Thoracic aorta (tissue), 2 donors: ENCODE measurements around the gene PROS1. TPM values are rescaled to one million over a fixed set of nuclear protein-coding genes. Genes with fewer than 3 reads are reported as not detected.
"Not testable (repeated sequence)": the region's sequence is repeated elsewhere in the genome, so short reads cannot be mapped to it uniquely, and the experiment has no call there.

Experiments used
- ATAC-seq: fragments of 150-250 bp; one replicate; pipeline ENCODE4 v1.8.0; 2017; ENCODE audit warnings: low read depth; ENCODE audit not compliant: insufficient number of reproducible peaks, low FRiP score
- DNase-seq: peaks from one replicate; pipeline ENCODE4 v3.0.0-alpha.2; 2020; ENCODE audit warnings: low spot score
- H3K27ac ChIP-seq, 2 donors: fragments of 200-600 bp; sonication (generic); 1 replicate in 1 of 2; 2 replicates in 1 of 2; pipeline ENCODE4 v1.5.1; 2016; ENCODE audit warnings: mild to moderate bottlenecking in 2 of 2, moderate library complexity in 2 of 2
- H3K27me3 ChIP-seq: fragments of 200-600 bp; sonication (generic); replicated peaks from 2 replicates; pipeline ENCODE4 v1.6.0; 2016; ENCODE audit warnings: mild to moderate bottlenecking; ENCODE audit not compliant: insufficient read depth
- H3K36me3 ChIP-seq: fragments of 200-600 bp; sonication (generic); one replicate; pipeline ENCODE4 v1.5.1; 2016
- H3K4me1 ChIP-seq, 2 donors: fragments of 200-600 bp; sonication (generic); 1 replicate in 1 of 2; 2 replicates in 1 of 2; pipeline versions ENCODE4 v1.5.1 to v1.6.0; 2016; ENCODE audit warnings: low read depth in 2 of 2, mild to moderate bottlenecking in 1 of 2; ENCODE audit not compliant: control insufficient read depth in 1 of 2
- H3K4me3 ChIP-seq: fragments of 200-600 bp; sonication (generic); 2 replicates; pipeline ENCODE4 v1.5.1; 2016; ENCODE audit warnings: mild to moderate bottlenecking
- H3K9me3 ChIP-seq: fragments of 200-600 bp; sonication (generic); 2 replicates; pipeline ENCODE4 v1.5.1; 2016
- CTCF ChIP-seq: fragments of 200-600 bp; sonication (generic); IDR thresholded peaks from one replicate; pipeline ENCODE4 v1.5.1; 2019; ENCODE audit warnings: antibody characterized with exemption
- total RNA-seq, 2 donors: library from RNA; depleted of rRNA; stranded (reverse); fragments of >200 nt; gene quantifications; one replicate each; pipeline versions ENCODE4 v1.1.0 to v1.2.3, GENCODE V29; 2016

Gene PROS1
- total RNA-seq, 2 donors from 2014 or later = 122 to 180 TPM

- Histone ChIP-seq H3K27me3 (no peaks in the 10 kb centered on the region), H3K27ac (no peak overlapping the region), H3K4me1 (no peaks in the 10 kb centered on the region), H3K36me3 (no peaks in the 10 kb centered on the region), H3K4me3 (no peak overlapping the region), H3K9me3 (no peaks in the 10 kb centered on the region)
- no peak for DNase-seq
- no peak for ATAC-seq
- TF ChIP-seq CTCF = no peak
Measured at GRCh38 chr3:93931597-93932229, 42.0 kb downstream of the PROS1 start.

GRCh38 chr3:93930041-93930440 is 43.7 kb downstream of the PROS1 start:
- H3K36me3 ChIP-seq = no peaks in the 10 kb centered on the region
- no peak for DNase-seq
- no peak for TF ChIP-seq CTCF
- H3K27ac ChIP-seq = no peak overlapping the region
- no peaks in the 10 kb centered on the region for H3K27me3 ChIP-seq
- H3K4me1 ChIP-seq = no peaks in the 10 kb centered on the region
- H3K9me3 ChIP-seq = no peaks in the 10 kb centered on the region
- ATAC-seq = no peak
- no peak overlapping the region for H3K4me3 ChIP-seq

- ATAC-seq (no peak), DNase-seq (no peak)
- H3K4me3 ChIP-seq = no peak overlapping the region
- peaks cover 6 to 8% of the 10 kb centered on the region in 2 donors for H3K4me1 ChIP-seq
- no peaks in the 10 kb centered on the region for H3K27me3 ChIP-seq
- H3K36me3 ChIP-seq = no peaks in the 10 kb centered on the region
- no peaks in the 10 kb centered on the region for H3K9me3 ChIP-seq
- H3K27ac ChIP-seq = no peak overlapping the region
- TF ChIP-seq CTCF = no peak
Measured at GRCh38 chr3:93926789-93927188, 46.9 kb downstream of the PROS1 start.

GRCh38 chr3:93924491-93924890 is 49.2 kb downstream of the PROS1 start:
- Histone ChIP-seq H3K27me3 (no peaks in the 10 kb centered on the region), H3K9me3 (no peaks in the 10 kb centered on the region), H3K4me3 (no peak overlapping the region), H3K36me3 (no peaks in the 10 kb centered on the region), H3K4me1 (peaks cover 6 to 13% of the 10 kb centered on the region in 2 donors), H3K27ac (no peak overlapping the region)
- TF ChIP-seq CTCF = no peak
- ATAC-seq (no peak), DNase-seq (no peak)

- no peaks in the 10 kb centered on the region for H3K36me3 ChIP-seq
- no peaks in the 10 kb centered on the region for H3K27me3 ChIP-seq
- H3K4me1 ChIP-seq = peaks cover 6 to 13% of the 10 kb centered on the region in 2 donors
- no peaks in the 10 kb centered on the region for H3K9me3 ChIP-seq
- no peak overlapping the region for H3K4me3 ChIP-seq
- no peak for TF ChIP-seq CTCF
- no peak overlapping the region for H3K27ac ChIP-seq
- DNase-seq (no peak), ATAC-seq (no peak)
Measured at GRCh38 chr3:93923006-93923405, 50.7 kb downstream of the PROS1 start.

- not testable (repeated sequence) for H3K9me3 ChIP-seq, H3K27ac ChIP-seq, H3K27me3 ChIP-seq, H3K36me3 ChIP-seq, ATAC-seq, H3K4me3 ChIP-seq, DNase-seq
- H3K4me1 ChIP-seq = peaks cover 6 to 13% of the 10 kb centered on the region in 2 donors
Measured at GRCh38 chr3:93917546-93918029, 56.1 kb downstream of the PROS1 start.

GRCh38 chr3:93913623-93914022 is 60.1 kb downstream of the PROS1 start:
- not testable (repeated sequence) for H3K27ac ChIP-seq, H3K36me3 ChIP-seq, H3K4me3 ChIP-seq, H3K27me3 ChIP-seq, H3K9me3 ChIP-seq, DNase-seq, H3K4me1 ChIP-seq, ATAC-seq
